CD4-positive, alpha-beta T cell treated with Interleukin-10 for 1 hour (primary cell): ENCODE data around the gene CLCNKB.
"Not testable (repeated sequence)": the region's sequence is repeated elsewhere in the genome, so short reads cannot be mapped to it uniquely, and the experiment has no call there.

Experiments
- DNase-seq: peaks from one replicate; pipeline ENCODE4 v3.0.0-alpha.2; 2020

Gene CLCNKB

DNA sequence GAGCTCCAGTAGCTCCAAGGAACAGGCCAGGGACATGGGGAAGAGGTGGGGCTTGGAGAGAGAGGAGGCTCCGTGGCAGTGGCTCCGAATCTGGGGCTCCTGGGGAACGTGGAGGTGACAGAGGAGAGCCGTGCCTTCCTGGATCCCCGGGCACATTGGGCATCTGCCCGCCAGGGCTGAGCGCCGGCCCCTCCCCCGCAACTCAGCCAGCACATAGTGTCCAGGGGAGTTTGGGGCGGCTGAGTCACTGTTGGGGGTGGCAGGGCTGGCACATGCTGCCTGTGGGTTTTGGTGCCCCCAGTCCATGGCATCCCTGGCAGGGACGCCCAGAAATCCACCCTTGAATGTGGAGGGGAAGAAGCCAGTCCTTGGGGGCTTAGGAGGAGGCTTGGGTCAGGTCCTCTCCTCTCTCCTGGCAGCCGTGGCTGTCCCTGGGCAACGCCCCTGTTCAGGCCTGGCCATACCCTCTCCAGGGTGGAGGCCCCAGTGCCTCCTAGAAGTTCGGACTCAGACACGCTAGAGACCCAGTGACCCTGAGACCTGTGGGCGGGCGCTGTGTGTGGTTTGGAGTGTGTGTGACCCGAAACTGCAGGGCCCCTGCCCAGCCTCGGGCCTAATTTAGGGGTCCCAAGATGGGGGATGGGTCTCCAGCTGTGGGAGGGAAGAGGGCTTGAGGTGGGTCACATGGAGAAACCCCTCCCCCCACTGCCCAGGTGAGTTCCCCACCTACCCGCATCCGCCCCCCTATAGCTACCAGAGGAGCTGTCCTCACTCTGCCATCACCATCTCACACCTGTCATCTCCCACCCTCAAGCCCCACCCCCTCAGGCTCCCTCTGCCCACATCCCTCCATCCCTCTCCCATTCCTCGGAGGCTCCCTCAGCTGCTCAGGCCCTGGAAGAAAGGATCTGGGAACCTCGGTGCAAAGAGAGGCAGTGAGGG, 27.4 kb upstream of the CLCNKB start:
- no peak for DNase-seq

DNA sequence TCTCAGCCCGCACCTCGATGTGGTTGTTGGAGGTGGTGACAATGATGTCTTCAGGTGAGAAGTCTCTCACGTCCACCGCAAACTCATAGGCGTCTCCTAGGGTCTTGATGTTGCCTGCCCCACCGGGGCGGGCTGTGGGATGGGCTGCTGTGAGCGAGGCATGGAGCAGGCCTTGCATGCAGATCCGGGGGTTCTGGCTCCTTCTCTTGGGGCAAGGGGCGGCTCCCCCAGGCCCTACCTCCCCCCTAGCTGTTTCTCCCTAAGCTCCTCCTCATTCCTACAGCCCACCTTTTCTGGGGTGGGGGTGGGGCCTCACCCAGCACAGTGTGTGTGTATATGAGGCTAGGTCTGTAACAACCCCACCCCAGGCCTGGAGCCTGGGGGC, 26.5 kb upstream of the CLCNKB start:
- DNase-seq, result no peak

- no peak for DNase-seq
Measured at GRCh38 chr1:16017461-16018303, 25.9 kb upstream of the CLCNKB start, which contains the start of gene HSPB7. Gene HSPB7, minus strand, starts transcription at chr1:16018043. Its CDS starts 80 bp downstream, at chr1:16017963.

DNA sequence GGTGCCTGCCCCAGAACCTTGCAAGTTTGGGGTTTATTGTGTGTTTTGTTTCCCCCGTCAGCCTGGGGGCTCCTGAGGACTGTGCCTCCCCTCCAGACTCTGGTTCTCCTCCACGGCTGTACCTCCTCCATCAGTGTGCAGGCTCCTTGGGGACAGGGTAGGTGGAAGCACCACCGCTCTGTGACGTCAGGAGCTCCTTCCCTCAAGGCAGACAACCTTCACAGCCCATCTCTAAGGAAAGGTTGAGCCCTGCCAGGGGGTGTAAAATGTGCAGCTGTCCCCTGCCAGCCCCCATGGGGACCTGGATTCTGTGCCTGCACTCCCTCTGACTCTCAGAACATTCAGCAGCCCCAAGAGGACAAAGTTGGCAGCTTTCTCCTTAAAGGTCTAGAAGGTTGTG, 25.3 kb upstream of the CLCNKB start:
- no peak for DNase-seq

GRCh38 chr1:16018749-16019643, 24.6 kb upstream of the CLCNKB start:
- DNase-seq, result no peak

GRCh38 chr1:16019644-16020277, 23.8 kb upstream of the CLCNKB start:
- DNase-seq, result no peak

DNA sequence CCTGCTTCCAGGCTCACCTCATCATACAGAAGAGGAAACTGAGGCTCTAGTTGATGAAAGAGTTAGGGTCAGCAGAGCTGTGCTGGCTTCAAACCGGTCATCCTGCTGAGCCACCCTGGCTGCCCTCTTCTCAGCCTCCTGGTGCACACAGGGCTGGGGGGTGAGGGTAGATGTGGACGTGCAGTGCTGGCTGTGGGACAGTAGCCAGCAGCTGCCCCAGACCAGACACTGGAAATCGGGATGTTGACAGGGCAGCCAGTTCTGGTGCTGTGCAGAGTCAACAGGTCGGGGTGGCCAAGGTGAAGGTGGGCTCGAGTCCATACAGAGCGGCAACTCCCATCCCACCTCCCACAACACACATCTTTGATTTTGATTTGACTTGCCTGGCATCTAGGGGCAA, 23.3 kb upstream of the CLCNKB start:
- DNase-seq, result no peak

GRCh38 chr1:16020878-16021277, 22.7 kb upstream of the CLCNKB start:
- DNase-seq, result not testable (repeated sequence)

DNA sequence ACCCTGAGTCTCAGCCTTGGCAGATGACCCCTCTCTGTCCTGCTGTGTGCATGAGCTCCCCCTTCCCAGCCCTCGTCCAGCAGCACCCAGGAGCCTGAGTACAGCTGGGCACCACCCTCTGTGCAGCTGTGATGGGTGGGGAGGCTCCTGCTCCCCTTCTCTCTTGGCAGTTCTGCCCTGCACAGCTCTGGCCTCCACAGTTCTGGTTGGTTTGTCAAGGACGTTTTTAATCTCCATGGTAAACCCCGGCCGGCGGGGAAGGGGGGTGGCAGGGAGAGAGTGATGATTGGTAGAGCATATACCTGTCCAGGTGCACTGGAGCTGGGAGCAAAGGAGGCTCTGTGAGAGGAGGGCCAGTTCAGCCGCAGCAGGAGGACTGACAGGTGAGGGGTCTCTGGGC, 21.9 kb upstream of the CLCNKB start, which contains the start of gene CLCNKA:
Gene CLCNKA (plus strand): TSS at position 356 of the 400 bp plus-strand sequence. CDS start 584 bp downstream, outside the sequence.
- no peak for DNase-seq

DNA sequence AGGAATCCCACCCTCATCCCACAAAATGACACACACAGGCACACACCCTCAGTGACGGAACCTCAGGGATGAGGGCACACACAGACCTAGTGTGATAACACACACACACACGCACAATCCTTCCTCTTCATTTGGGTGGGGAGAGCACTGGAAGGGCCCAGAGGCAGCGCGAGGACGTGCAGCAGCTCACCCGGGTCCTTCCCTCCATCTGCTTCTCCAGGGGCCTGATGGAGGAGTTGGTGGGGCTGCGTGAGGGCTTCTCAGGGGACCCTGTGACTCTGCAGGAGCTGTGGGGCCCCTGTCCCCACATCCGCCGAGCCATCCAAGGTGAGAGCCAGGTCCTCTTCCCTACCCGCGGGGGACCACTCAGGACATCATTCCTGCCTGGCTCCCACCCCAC, 21.2 kb upstream of the CLCNKB start:
- DNase-seq, result no peak

GRCh38 chr1:16023050-16023653, 20.4 kb upstream of the CLCNKB start:
- DNase-seq, result no peak

- not testable (repeated sequence) for DNase-seq
Measured at GRCh38 chr1:16026302-16026701, 17.3 kb upstream of the CLCNKB start.

- DNase-seq, result peak; percentile 29
Measured at GRCh38 chr1:16026723-16027484, 16.7 kb upstream of the CLCNKB start.

DNA sequence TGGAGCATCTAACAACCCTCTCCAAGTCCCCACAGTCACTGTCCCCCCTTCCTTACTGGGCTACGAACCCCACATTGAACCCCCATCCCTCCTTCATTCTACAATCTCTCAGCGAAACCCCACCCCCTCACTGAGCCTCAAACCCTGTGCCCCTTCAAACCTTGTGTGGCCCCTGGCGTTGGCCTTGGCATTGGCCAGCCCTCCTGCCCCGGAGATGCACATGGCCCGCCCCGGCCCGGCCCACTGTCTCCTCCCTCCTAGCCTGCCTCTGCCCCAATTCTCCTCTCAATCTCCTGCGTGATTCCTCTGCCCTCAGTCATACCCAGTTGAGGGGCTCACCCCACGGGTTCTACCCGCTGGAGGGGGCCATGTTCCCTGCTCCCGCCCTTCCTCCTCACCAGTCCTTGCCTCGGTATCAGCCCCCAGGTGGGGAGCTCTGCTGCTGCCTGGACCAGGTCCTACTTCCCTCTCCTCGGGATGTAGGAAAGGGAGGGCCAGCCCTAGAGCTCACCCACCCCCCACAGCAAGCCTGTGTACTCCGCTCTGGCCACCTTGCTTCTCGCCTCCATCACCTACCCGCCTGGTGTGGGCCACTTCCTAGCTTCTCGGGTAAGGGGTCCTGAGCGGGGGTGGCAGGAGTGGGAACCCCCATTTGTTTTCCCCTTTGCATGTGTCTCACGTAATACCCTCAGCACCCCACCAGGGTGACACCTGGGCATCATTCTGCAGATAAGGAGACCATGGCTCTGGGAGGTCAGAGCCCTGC, 15.2 kb upstream of the CLCNKB start:
- DNase-seq, result no peak

DNA sequence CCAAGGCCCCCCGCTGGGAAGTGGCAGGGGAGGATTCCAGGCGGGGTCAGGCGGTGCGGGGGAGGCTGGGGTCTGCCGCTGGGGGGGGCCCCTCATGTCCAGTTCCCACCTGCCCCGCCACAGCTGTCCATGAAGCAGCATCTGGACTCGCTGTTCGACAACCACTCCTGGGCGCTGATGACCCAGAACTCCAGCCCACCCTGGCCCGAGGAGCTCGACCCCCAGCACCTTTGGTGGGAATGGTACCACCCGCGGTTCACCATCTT, 14.6 kb upstream of the CLCNKB start:
- not testable (repeated sequence) for DNase-seq

DNA sequence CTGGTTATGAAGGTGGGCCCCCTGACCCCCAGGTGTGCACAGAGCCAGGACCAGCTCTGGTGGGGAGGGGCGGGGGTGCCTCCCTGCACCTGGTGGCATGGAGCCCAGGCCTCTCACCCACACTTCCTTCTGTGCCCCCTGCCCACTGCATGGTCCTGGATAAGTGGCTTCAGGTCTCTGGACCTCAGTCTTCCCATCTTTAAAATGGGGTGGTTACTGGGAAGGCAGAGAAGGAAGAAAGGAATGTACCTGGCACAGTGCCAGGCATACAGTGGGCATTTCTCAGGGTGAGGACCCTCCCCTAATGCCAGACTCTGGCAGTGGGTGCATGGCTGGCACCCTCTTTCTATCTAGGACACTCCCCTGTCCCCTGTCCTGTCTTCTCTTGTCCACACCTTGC, 14.3 kb upstream of the CLCNKB start:
- DNase-seq, result no peak

GRCh38 chr1:16031551-16031950, 12.0 kb upstream of the CLCNKB start:
- DNase-seq, result no peak

- DNase-seq, result peak; percentile 45
Measured at GRCh38 chr1:16032388-16033102, 11.0 kb upstream of the CLCNKB start.

GRCh38 chr1:16033103-16033632, 10.4 kb upstream of the CLCNKB start:
- DNase-seq, result not testable (repeated sequence)
